Mesenchymal stem cell (in vitro differentiated cells and primary cell): ENCODE results near the gene NLRP4.

ENCODE experiments used
- DNase-seq: peaks from one replicate; pipeline ENCODE4 v3.0.0-alpha.2; 2013
- H2AFZ ChIP-seq: one replicate; pipeline ENCODE4 v1.6.1; 2013; ENCODE audit warnings: low read depth, mild to moderate bottlenecking, control low read depth, inconsistent platforms, low read length, moderate library complexity
- H2AK5ac ChIP-seq: 2 replicates; pipeline ENCODE4 v1.6.1; 2013; ENCODE audit warnings: low read length, moderate library complexity, mild to moderate bottlenecking, inconsistent platforms; ENCODE audit not compliant: severe bottlenecking
- H2BK120ac ChIP-seq: one replicate; pipeline ENCODE4 v1.6.1; 2013; ENCODE audit warnings: low read depth, mild to moderate bottlenecking, inconsistent platforms, low read length, moderate library complexity
- H2BK12ac ChIP-seq, 2 experiments: one replicate each; pipeline ENCODE4 v1.6.1; 2013; ENCODE audit warnings: inconsistent platforms in 2 of 2, low read length in 2 of 2, mild to moderate bottlenecking in 2 of 2, moderate library complexity in 2 of 2, control low read depth in 1 of 2
- H2BK15ac ChIP-seq: one replicate; pipeline ENCODE4 v1.6.1; 2013; ENCODE audit warnings: mild to moderate bottlenecking, low read depth, inconsistent platforms; ENCODE audit not compliant: poor library complexity, severe bottlenecking
- H2BK5ac ChIP-seq: 2 replicates; pipeline ENCODE4 v1.6.1; 2013; ENCODE audit warnings: low read depth, mild to moderate bottlenecking, low read length, control low read depth, inconsistent platforms; ENCODE audit not compliant: poor library complexity, severe bottlenecking
- H3K14ac ChIP-seq, 2 experiments: one replicate each; pipeline ENCODE4 v1.6.1; 2013; ENCODE audit warnings: inconsistent platforms in 2 of 2, low read length in 2 of 2, control low read depth in 1 of 2, mild to moderate bottlenecking in 1 of 2, moderate library complexity in 1 of 2
- H3K18ac ChIP-seq, 2 experiments: one replicate each; pipeline ENCODE4 v1.6.1; 2013; ENCODE audit warnings: inconsistent platforms in 2 of 2, low read length in 2 of 2, control low read depth in 1 of 2, low read depth in 1 of 2, mild to moderate bottlenecking in 1 of 2
- H3K23ac ChIP-seq, 2 experiments: one replicate each; pipeline ENCODE4 v1.6.1; 2013; ENCODE audit warnings: inconsistent platforms in 2 of 2, low read length in 2 of 2, mild to moderate bottlenecking in 2 of 2, moderate library complexity in 2 of 2, control low read depth in 1 of 2
- H3K27ac ChIP-seq: 2 replicates; pipeline ENCODE4 v1.5.1; 2013; ENCODE audit warnings: mild to moderate bottlenecking, moderate library complexity, low read length, control low read depth, inconsistent platforms; ENCODE audit not compliant: poor library complexity, severe bottlenecking
- H3K27me3 ChIP-seq, 2 experiments: 2 replicates each; pipeline versions ENCODE4 v1.6.1 to v1.7.0; 2013; ENCODE audit warnings: low read length in 2 of 2, mild to moderate bottlenecking in 2 of 2, moderate library complexity in 2 of 2, control low read depth in 1 of 2, inconsistent platforms in 1 of 2; ENCODE audit not compliant: control insufficient read depth in 1 of 2, insufficient read depth in 1 of 2
- H3K36me3 ChIP-seq, 2 experiments: 2 replicates each; pipeline versions ENCODE4 v1.6.1 to v1.7.0; 2013; ENCODE audit warnings: low read length in 2 of 2, control low read depth in 1 of 2, inconsistent platforms in 1 of 2, low read depth in 1 of 2, mild to moderate bottlenecking in 1 of 2; ENCODE audit not compliant: insufficient read depth in 2 of 2, control insufficient read depth in 1 of 2
- H3K4ac ChIP-seq, 2 experiments: one replicate each; pipeline ENCODE4 v1.6.1; 2013; ENCODE audit warnings: inconsistent platforms in 2 of 2, low read length in 2 of 2, mild to moderate bottlenecking in 2 of 2, moderate library complexity in 2 of 2, control low read depth in 1 of 2, low read depth in 1 of 2
- H3K4me1 ChIP-seq: 2 replicates; pipeline ENCODE4 v1.6.1; 2013; ENCODE audit warnings: low read depth, low read length, control low read depth; ENCODE audit not compliant: control insufficient read depth, insufficient read depth
- H3K4me2 ChIP-seq: 2 replicates; pipeline ENCODE4 v1.6.1; 2013; ENCODE audit warnings: low read length, mild to moderate bottlenecking, inconsistent platforms; ENCODE audit not compliant: poor library complexity, severe bottlenecking
- H3K4me3 ChIP-seq, 2 experiments: 2 replicates each; pipeline versions ENCODE4 v1.5.1 to v1.7.0; 2013; ENCODE audit warnings: low read length in 2 of 2, mild to moderate bottlenecking in 2 of 2, control low read depth in 1 of 2, low read depth in 1 of 2; ENCODE audit not compliant: insufficient read depth in 1 of 2
- H3K79me1 ChIP-seq: replicated peaks from 2 replicates; pipeline ENCODE4 v1.6.1; 2013; ENCODE audit warnings: mild to moderate bottlenecking, control low read depth, low read length, inconsistent platforms; ENCODE audit not compliant: poor library complexity, severe bottlenecking
- H3K9ac ChIP-seq: 2 replicates; pipeline ENCODE4 v1.7.0; 2013; ENCODE audit warnings: mild to moderate bottlenecking, low read length, moderate library complexity
- H3K9me3 ChIP-seq: 2 replicates; pipeline ENCODE4 v1.7.0; 2013; ENCODE audit warnings: mild to moderate bottlenecking, low read length; ENCODE audit not compliant: control insufficient read depth
- H4K8ac ChIP-seq: one replicate; pipeline ENCODE4 v1.6.1; 2013; ENCODE audit warnings: inconsistent platforms, mild to moderate bottlenecking, low read length, moderate library complexity
- H4K91ac ChIP-seq: one replicate; pipeline ENCODE4 v1.6.1; 2013; ENCODE audit warnings: mild to moderate bottlenecking, low read length, inconsistent platforms
- WGBS: methylation state at CpG from one replicate; pipeline ENCODE4 v1.1.7; 2013; ENCODE audit warnings: mixed read lengths; 5-methylcytosine and 5-hydroxymethylcytosine counted together

Gene NLRP4

DNA sequence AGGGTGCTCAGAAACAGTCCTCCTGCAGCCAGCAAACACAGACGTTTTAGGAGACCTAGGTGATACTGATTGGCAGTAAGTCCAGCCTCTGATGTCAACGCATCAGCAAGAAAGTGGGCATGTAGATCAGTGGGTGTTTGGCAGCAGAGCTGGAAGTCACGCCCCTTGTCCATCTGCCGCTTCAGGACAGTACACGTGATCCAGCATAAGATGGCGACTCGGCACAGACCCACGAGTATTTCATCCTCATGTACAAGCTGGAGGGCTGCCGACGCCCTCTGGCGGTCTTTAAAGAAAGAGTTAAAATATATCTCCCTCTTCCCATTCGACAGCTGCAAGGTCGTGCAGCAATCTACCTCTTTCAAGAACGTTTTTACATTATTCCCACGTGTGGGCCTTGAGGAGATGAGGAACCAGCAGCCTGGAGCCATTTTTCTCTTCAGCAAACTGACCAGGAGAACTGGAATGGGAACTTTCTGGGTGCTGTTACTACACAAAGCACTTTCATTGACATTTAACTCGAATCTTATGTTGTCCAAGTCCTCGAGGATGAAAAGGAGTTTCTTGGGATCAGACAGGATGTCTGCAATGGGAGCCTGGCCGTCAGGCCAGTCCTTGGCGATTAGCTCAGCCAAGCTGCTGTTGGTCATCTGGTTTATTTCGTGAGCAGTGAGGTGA is 26.8 kb upstream of the NLRP4 start:
- Histone ChIP-seq H2AK5ac (no peak overlapping the region), H4K8ac (no peak overlapping the region), H3K36me3 (no peaks in the 10 kb centered on the region), H3K79me1 (no peaks in the 10 kb centered on the region), H3K14ac (no peak overlapping the region), H3K27me3 (no peaks in the 10 kb centered on the region), H3K4me2 (no peak overlapping the region), H3K4me3 (peak overlapping the region in 1 of 2 experiments; percentile 8), H3K4me1 (peaks cover 1% of the 10 kb centered on the region), H2AFZ (no peak overlapping the region), H3K4ac (no peak overlapping the region), H3K18ac (no peak overlapping the region), H2BK120ac (no peak overlapping the region), H3K9me3 (peaks cover 19% of the 10 kb centered on the region), H2BK15ac (no peak overlapping the region), H3K23ac (no peak overlapping the region), H3K9ac (no peak overlapping the region), H3K27ac (no peak overlapping the region), H4K91ac (no peak overlapping the region), H2BK5ac (no peak overlapping the region), H2BK12ac (no peak overlapping the region)
- no peak for DNase-seq
- 48% methylated on average over 20 of the region's 20 CpGs for WGBS

DNA sequence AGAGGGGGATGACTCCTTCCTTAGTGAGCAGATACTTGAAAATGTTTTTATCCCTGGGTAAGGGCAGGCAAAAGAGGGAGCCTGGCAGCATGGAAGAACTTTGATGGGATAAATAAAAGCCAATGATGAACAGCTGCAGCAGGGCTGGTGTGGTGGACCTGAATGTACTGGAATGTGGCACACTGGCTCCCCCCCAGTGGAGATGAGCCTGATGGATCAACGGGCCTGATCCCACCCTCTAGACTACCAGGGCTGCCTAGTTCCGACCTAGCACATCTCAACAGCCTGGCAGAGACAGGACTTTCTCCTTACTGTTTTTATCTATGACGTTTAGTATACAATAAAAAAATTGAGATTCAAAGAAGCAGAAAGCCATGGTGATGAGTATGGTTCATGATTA is 25.0 kb upstream of the NLRP4 start:
- H2BK12ac ChIP-seq: no peak overlapping the region
- no peak overlapping the region for H3K4ac ChIP-seq
- WGBS: no CpG with 5 or more reads among the region's 3 CpGs
- H4K8ac ChIP-seq: no peak overlapping the region
- no peak overlapping the region for H3K14ac ChIP-seq
- no peak overlapping the region for H3K23ac ChIP-seq
- H2AFZ ChIP-seq: no peak overlapping the region
- H2BK15ac ChIP-seq: no peak overlapping the region
- no peak overlapping the region for H3K18ac ChIP-seq
- H3K27me3 ChIP-seq: no peaks in the 10 kb centered on the region
- no peak overlapping the region for H3K4me3 ChIP-seq
- H3K79me1 ChIP-seq: no peaks in the 10 kb centered on the region
- no peaks in the 10 kb centered on the region for H3K36me3 ChIP-seq
- no peak overlapping the region for H2AK5ac ChIP-seq
- H3K4me2 ChIP-seq: no peak overlapping the region
- no peak for DNase-seq
- H3K4me1 ChIP-seq: peaks cover 1% of the 10 kb centered on the region
- H2BK120ac ChIP-seq: no peak overlapping the region
- no peak overlapping the region for H3K27ac ChIP-seq
- H3K9ac ChIP-seq: no peak overlapping the region
- H4K91ac ChIP-seq: no peak overlapping the region
- H2BK5ac ChIP-seq: no peak overlapping the region
- H3K9me3 ChIP-seq: peaks cover 13% of the 10 kb centered on the region

GRCh38 chr19:55812449-55812848 is 23.9 kb upstream of the NLRP4 start:
- Histone ChIP-seq H3K36me3 (no peaks in the 10 kb centered on the region), H2BK120ac (no peak overlapping the region), H2BK5ac (no peak overlapping the region), H3K4me1 (peaks cover 1% of the 10 kb centered on the region), H4K91ac (no peak overlapping the region), H3K23ac (no peak overlapping the region), H3K4me3 (no peak overlapping the region), H3K14ac (no peak overlapping the region), H2BK12ac (no peak overlapping the region), H3K79me1 (no peaks in the 10 kb centered on the region), H2AFZ (no peak overlapping the region), H3K18ac (no peak overlapping the region), H3K27ac (no peak overlapping the region), H4K8ac (no peak overlapping the region), H2BK15ac (no peak overlapping the region), H3K27me3 (no peaks in the 10 kb centered on the region), H3K4ac (no peak overlapping the region), H3K9me3 (peaks cover 5% of the 10 kb centered on the region), H3K4me2 (no peak overlapping the region), H2AK5ac (no peak overlapping the region), H3K9ac (no peak overlapping the region)
- no peak for DNase-seq
- 39% methylated on average over 4 of the region's 7 CpGs for WGBS

DNA sequence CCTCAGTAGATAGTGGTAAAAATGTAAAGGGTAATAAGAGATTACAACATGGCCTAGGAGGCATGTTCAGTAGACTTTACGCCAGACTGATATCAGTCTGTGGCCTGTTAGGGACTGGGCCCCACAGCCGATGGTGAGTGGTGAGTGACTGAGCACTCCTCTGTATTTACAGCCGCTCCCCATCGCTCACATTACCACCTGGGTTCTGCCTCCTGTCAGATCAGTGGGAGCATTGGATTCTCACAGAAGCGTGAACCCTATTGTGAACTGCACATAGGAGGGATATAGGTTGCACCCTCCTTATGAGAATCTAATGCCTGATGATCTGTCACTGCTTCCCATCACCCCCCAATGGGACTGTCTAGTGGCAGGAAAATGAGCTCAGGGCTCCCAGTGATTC is 22.4 kb upstream of the NLRP4 start:
- H3K4me1 ChIP-seq: peaks cover 1% of the 10 kb centered on the region
- DNase-seq: no peak
- no peak overlapping the region for H2BK12ac ChIP-seq
- no peak overlapping the region for H3K27ac ChIP-seq
- WGBS: 83% methylated on average over 5 of the region's 5 CpGs
- H3K79me1 ChIP-seq: no peaks in the 10 kb centered on the region
- no peak overlapping the region for H3K9ac ChIP-seq
- no peak overlapping the region for H2BK5ac ChIP-seq
- H3K4me3 ChIP-seq: no peak overlapping the region
- H3K4ac ChIP-seq: no peak overlapping the region
- no peak overlapping the region for H4K8ac ChIP-seq
- no peak overlapping the region for H2BK15ac ChIP-seq
- H3K14ac ChIP-seq: no peak overlapping the region
- no peak overlapping the region for H2BK120ac ChIP-seq
- peaks cover 5% of the 10 kb centered on the region for H3K9me3 ChIP-seq
- H3K23ac ChIP-seq: no peak overlapping the region
- H3K4me2 ChIP-seq: no peak overlapping the region
- H2AFZ ChIP-seq: no peak overlapping the region
- H4K91ac ChIP-seq: no peak overlapping the region
- H3K18ac ChIP-seq: no peak overlapping the region
- H3K36me3 ChIP-seq: no peaks in the 10 kb centered on the region
- H2AK5ac ChIP-seq: no peak overlapping the region
- no peaks in the 10 kb centered on the region for H3K27me3 ChIP-seq
